CD4-positive, alpha-beta T cell (primary cell): ENCODE results near the gene ITGB8. TPM values are rescaled to one million over a fixed set of nuclear protein-coding genes. Genes with fewer than 3 reads are reported as not detected.

Source experiments
- ATAC-seq: fragments of 200-7000 bp; cut with Tn5 transposase; one replicate; pipeline ENCODE4 v1.10.0; 2022; ENCODE audit warnings: mild to moderate bottlenecking; ENCODE audit not compliant: poor library complexity
- CTCF ChIA-PET: fragments of 350-600 bp; sonication (Branson Sonifier 250); formaldehyde crosslinking; loops from one replicate; lab custom pipeline; 2021; ENCODE audit warnings: antibody characterized with exemption, inconsistent platforms; lab: Charles Lee
- POLR2A ChIA-PET: fragments of 350-600 bp; sonication (Branson Sonifier 250); formaldehyde crosslinking; loops from one replicate; lab custom pipeline; 2021; ENCODE audit warnings: antibody characterized with exemption, inconsistent platforms; lab: Charles Lee
- DNase-seq, 14 experiments: peaks; one replicate each; pipeline ENCODE4 v3.0.0-alpha.2; 2013 to 2020; ENCODE audit warnings: mixed read lengths in 2 of 14
- H3K27ac ChIP-seq, 2 donors: one replicate each; pipeline versions ENCODE4 v1.5.1 to v1.7.0; 2013; ENCODE audit warnings: low read length in 2 of 2, low read depth in 1 of 2, mild to moderate bottlenecking in 1 of 2
- H3K27me3 ChIP-seq, 2 experiments: 1 replicate in 1 of 2; 2 replicates in 1 of 2; pipeline versions ENCODE4 v1.6.1 to v1.7.0; 2013; ENCODE audit warnings: low read length in 2 of 2, control low read depth in 1 of 2, mild to moderate bottlenecking in 1 of 2, moderate library complexity in 1 of 2; ENCODE audit not compliant: insufficient read depth in 2 of 2, control insufficient read depth in 1 of 2
- H3K36me3 ChIP-seq: one replicate; pipeline ENCODE4 v1.6.1; 2013; ENCODE audit warnings: low read length, control low read depth; ENCODE audit not compliant: insufficient read depth
- H3K4me1 ChIP-seq: one replicate; pipeline ENCODE4 v1.6.1; 2013; ENCODE audit warnings: low read length, control low read depth; ENCODE audit not compliant: insufficient read depth
- H3K4me3 ChIP-seq: one replicate; pipeline ENCODE4 v1.5.1; 2013; ENCODE audit warnings: mild to moderate bottlenecking, low read length, moderate library complexity
- H3K9me3 ChIP-seq, 2 experiments: 1 replicate in 1 of 2; 2 replicates in 1 of 2; pipeline versions ENCODE4 v1.6.1 to v1.7.0; 2013; ENCODE audit warnings: low read length in 2 of 2, mild to moderate bottlenecking in 2 of 2, control low read depth in 1 of 2, moderate library complexity in 1 of 2; ENCODE audit not compliant: control insufficient read depth in 1 of 2, insufficient read depth in 1 of 2
- H3K27ac Mint-ChIP-seq: one replicate; pipeline ENCODE4 v1.8.0; 2020; ENCODE audit warnings: mixed read lengths
- H3K27me3 Mint-ChIP-seq: one replicate; pipeline ENCODE4 v1.8.0; 2021; ENCODE audit warnings: mixed read lengths
- H3K36me3 Mint-ChIP-seq: one replicate; pipeline ENCODE4 v1.8.0; 2021; ENCODE audit warnings: low read depth, mixed read lengths
- H3K4me1 Mint-ChIP-seq: one replicate; pipeline ENCODE4 v1.8.0; 2021; ENCODE audit warnings: low read depth, mixed read lengths
- H3K4me3 Mint-ChIP-seq: one replicate; pipeline ENCODE4 v1.8.0; 2020; ENCODE audit warnings: mild to moderate bottlenecking, mixed read lengths
- H3K9me3 Mint-ChIP-seq: one replicate; pipeline ENCODE4 v1.8.0; 2020; ENCODE audit warnings: mixed read lengths
- CTCF ChIP-seq: fragments of 200-600 bp; IDR thresholded peaks from one replicate; pipeline ENCODE4 v1.8.0; 2022; ENCODE audit warnings: antibody characterized with exemption, mild to moderate bottlenecking
- intact Hi-C, 2 experiments: fragments of 100-400 bp; cut with DNase I in 1 of 2; cut with micrococcal nuclease in 1 of 2; formaldehyde crosslinking; loops; one replicate each; pipeline versions ENCODE4 v1.15.1 to v1.9.0; 2023 to 2025; cut with DNase I, micrococcal nuclease
- total RNA-seq, 174 experiments: library from RNA in 2 of 174; stranded (reverse) in 2 of 174; gene quantifications; one replicate each; pipeline ENCODE4 v1.2.3 and lab custom pipeline; 2021 to 2026

Gene ITGB8
- total RNA-seq, 2 experiments from 2014 or later: not detected

GRCh38 chr7:20358762-20359282, 28.1 kb downstream of the ITGB8 start:
- H3K27ac ChIP-seq: no peak overlapping the region
- Mint-ChIP-seq H3K27me3 (no peaks in the 10 kb centered on the region), H3K9me3 (no peaks in the 10 kb centered on the region), H3K4me1 (no peaks in the 10 kb centered on the region), H3K27ac (no peak overlapping the region), H3K4me3 (no peak overlapping the region), H3K36me3 (no peaks in the 10 kb centered on the region)
- CTCF ChIA-PET: no interaction called here
- DNase-seq: no peak
- no peak overlapping the region for H3K4me3 ChIP-seq
- H3K9me3 ChIP-seq: no peaks in the 10 kb centered on the region
- TF ChIP-seq CTCF: no peak
- intact Hi-C loops: no loop called here
- no peak for ATAC-seq
- H3K36me3 ChIP-seq: no peaks in the 10 kb centered on the region
- POLR2A ChIA-PET: no interaction called here
- no peaks in the 10 kb centered on the region for H3K27me3 ChIP-seq
- no peaks in the 10 kb centered on the region for H3K4me1 ChIP-seq

DNA sequence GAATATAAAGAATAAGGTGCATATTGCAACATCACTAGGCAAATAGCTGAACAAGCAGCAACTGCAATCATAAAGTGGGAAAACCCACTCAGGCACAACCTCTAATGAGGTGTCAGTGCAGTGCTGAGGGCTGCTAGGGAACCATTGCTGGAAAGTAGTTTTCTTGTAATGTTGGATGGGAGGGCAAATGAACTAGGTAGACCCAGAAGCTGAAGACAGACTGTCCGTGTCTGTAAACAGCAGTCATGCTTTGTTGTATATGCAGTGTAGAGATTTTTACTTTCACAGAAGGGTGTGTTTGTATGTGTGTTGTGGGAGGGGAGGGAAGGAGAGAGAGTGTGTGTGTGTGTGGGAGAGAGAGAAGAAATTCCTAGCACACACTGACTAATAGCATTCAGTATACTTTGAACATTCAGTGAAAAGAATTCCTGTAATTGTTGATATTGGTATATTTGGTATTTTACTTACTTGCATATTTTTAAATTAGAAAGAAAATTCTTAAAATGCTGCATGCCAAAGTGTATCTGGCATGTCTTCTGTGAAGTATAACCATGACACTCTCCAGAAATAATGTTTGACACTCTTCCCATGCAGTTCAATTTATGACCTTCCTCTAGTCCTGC, 28.8 kb downstream of the ITGB8 start:
- Mint-ChIP-seq H3K4me1 (no peaks in the 10 kb centered on the region), H3K36me3 (no peaks in the 10 kb centered on the region), H3K4me3 (no peak overlapping the region), H3K9me3 (no peaks in the 10 kb centered on the region), H3K27me3 (no peaks in the 10 kb centered on the region), H3K27ac (no peak overlapping the region)
- CTCF ChIA-PET: no interaction called here
- H3K27ac ChIP-seq: no peak overlapping the region
- no peak for DNase-seq
- H3K4me3 ChIP-seq: no peak overlapping the region
- H3K27me3 ChIP-seq: no peaks in the 10 kb centered on the region
- intact Hi-C loops: no loop called here
- H3K4me1 ChIP-seq: no peaks in the 10 kb centered on the region
- no peaks in the 10 kb centered on the region for H3K9me3 ChIP-seq
- no peak for ATAC-seq
- H3K36me3 ChIP-seq: no peaks in the 10 kb centered on the region
- TF ChIP-seq CTCF: no peak
- POLR2A ChIA-PET: no interaction called here

DNA sequence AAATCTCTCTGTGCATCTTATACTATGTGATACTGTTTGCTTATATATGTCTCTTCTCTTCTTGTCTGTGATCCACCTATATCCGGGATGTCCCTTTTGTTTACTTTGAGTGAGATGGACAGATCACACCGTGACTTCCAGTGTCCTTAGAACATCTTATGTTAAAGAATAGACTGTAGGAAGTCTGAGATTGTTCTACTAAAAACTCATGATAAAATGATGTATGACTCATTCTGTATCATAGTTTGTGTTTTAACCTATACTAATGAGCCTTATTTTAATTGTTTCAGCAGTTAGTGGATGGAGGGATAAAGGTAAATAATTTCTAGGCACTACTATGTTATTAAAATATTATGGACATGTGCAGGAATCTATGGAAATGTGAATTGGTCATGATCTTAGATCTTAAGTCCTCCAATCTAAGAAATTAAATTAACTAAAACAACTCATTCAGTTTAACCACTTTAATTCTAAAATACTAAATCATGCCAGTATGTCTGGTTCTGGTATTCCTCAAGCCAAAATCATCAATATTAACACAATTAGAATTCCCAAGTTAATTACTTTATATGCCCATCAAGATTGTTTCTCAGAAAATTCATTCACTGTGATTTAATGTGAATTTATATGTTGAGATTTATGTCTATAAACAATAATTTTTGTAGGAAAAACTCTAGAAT, 32.0 kb downstream of the ITGB8 start:
- no peak for TF ChIP-seq CTCF
- no peak for ATAC-seq
- Mint-ChIP-seq H3K27me3 (no peaks in the 10 kb centered on the region), H3K4me3 (no peak overlapping the region), H3K36me3 (no peaks in the 10 kb centered on the region), H3K4me1 (no peaks in the 10 kb centered on the region), H3K9me3 (no peaks in the 10 kb centered on the region), H3K27ac (no peak overlapping the region)
- intact Hi-C loops: no loop called here
- CTCF ChIA-PET: no interaction called here
- Histone ChIP-seq H3K4me1 (no peaks in the 10 kb centered on the region), H3K27me3 (no peaks in the 10 kb centered on the region), H3K36me3 (no peaks in the 10 kb centered on the region), H3K27ac (no peak overlapping the region), H3K9me3 (no peaks in the 10 kb centered on the region), H3K4me3 (no peak overlapping the region)
- no peak for DNase-seq
- POLR2A ChIA-PET: no interaction called here
